ENCODE data around the gene NEAT1. TPM values are rescaled to one million over a fixed set of nuclear protein-coding genes. Genes with fewer than 3 reads are reported as not detected.

NEAT1 gene
- total RNA-seq, 1 donor from 2014 or later, result 229 TPM

DNA sequence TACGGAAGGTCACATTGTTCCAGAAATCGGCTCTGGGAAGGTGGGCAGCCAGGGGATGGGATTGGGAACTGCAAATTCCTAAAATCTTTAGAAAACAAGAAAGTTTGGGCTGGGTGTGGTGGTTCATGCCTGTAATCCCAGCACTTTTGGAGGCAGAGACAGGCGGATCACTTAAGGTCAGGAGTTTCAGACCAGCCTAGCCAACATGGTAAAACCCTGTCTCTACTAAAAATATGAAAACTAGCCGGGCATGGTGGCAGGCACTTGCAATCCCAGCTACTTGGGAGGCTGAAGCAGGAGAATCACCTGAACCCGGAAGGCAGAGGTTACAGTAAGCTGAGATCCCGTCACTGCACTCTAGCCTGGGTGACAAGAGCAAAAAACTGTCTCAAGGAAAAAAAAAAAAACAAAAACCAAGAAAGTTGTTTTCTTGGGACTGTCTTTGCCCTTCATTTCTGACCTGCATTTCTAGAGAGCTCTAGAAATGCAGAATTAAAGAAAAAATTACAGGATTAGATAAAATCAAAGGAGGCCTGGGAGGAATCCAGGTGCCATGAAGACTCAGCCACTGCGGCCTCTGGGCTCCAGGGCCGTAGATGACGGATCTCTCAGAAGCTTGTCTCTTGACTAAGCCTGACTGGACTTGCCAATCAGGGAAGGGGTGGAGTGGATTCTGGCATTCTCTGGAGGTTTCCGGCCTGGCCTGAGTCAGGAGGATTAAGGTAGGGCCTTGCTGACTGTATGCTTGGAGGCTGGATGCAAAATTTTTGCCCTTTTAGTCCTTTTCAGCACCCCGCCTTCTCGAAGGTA is 71.0 kb downstream of the NEAT1 start:
- H3K27me3 Mint-ChIP-seq, result no peaks in the 10 kb centered on the region
- TF ChIP-seq, protein P1, sequence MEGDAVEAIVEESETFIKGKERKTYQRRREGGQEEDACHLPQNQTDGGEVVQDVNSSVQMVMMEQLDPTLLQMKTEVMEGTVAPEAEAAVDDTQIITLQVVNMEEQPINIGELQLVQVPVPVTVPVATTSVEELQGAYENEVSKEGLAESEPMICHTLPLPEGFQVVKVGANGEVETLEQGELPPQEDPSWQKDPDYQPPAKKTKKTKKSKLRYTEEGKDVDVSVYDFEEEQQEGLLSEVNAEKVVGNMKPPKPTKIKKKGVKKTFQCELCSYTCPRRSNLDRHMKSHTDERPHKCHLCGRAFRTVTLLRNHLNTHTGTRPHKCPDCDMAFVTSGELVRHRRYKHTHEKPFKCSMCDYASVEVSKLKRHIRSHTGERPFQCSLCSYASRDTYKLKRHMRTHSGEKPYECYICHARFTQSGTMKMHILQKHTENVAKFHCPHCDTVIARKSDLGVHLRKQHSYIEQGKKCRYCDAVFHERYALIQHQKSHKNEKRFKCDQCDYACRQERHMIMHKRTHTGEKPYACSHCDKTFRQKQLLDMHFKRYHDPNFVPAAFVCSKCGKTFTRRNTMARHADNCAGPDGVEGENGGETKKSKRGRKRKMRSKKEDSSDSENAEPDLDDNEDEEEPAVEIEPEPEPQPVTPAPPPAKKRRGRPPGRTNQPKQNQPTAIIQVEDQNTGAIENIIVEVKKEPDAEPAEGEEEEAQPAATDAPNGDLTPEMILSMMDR (conservative IDR thresholded peaks at IDR 0.05), result no peak
- DNase-seq (ENCODE audit: extremely low spot score, unreplicated experiment), result no peak
- H3K4me1 Mint-ChIP-seq (ENCODE audit: unreplicated experiment), result peaks cover 68% of the 10 kb centered on the region
- H3K4me3 Mint-ChIP-seq, result peak overlapping the region; percentile 71
- H3K36me3 Mint-ChIP-seq, result no peaks in the 10 kb centered on the region
- no peaks in the 10 kb centered on the region for H3K9me3 Mint-ChIP-seq
- peak overlapping the region; percentile 91 for H3K27ac Mint-ChIP-seq

Other genes with a start within 250 kb of the NEAT1 start
- 225 and 505 TPM in 2 replicates for gene CAPN1, start 240.9 kb upstream of the NEAT1 start, total RNA-seq (ENCODE audit: low replicate concordance)
- gene POLA2, start 160.8 kb upstream of the NEAT1 start, total RNA-seq (ENCODE audit: low replicate concordance), result 18.4 and 32.4 TPM in 2 replicates
- 9.4 and 12.9 TPM in 2 replicates for gene CDC42EP2, start 107.9 kb upstream of the NEAT1 start, total RNA-seq (ENCODE audit: low replicate concordance)
- gene DPF2, start 88.9 kb upstream of the NEAT1 start, total RNA-seq (ENCODE audit: low replicate concordance), result 64.7 and 85.5 TPM in 2 replicates
- 1.2 and 1.3 TPM in 2 replicates for gene TIGD3, start 68.0 kb upstream of the NEAT1 start, total RNA-seq (ENCODE audit: low replicate concordance)
- gene SLC25A45, start 40.2 kb upstream of the NEAT1 start, total RNA-seq (ENCODE audit: low replicate concordance), result 1.9 and 5.6 TPM in 2 replicates
- gene FRMD8, start 36.2 kb upstream of the NEAT1 start, total RNA-seq (ENCODE audit: low replicate concordance), result 35.0 and 41.8 TPM in 2 replicates
- 4,133 and 6,276 TPM in 2 replicates for gene MALAT1, start 76.2 kb downstream of the NEAT1 start, total RNA-seq (ENCODE audit: low replicate concordance)
- 79.4 and 80.4 TPM in 2 replicates for gene SCYL1, start 102.3 kb downstream of the NEAT1 start, total RNA-seq (ENCODE audit: low replicate concordance)
- 71.8 and 74.1 TPM in 2 replicates for gene LTBP3, start 135.6 kb downstream of the NEAT1 start, total RNA-seq (ENCODE audit: low replicate concordance)
- gene ZNRD2, start 147.7 kb downstream of the NEAT1 start, total RNA-seq (ENCODE audit: low replicate concordance), result 32.2 and 33.9 TPM in 2 replicates
- 55.7 and 56.1 TPM in 2 replicates for gene FAM89B, start 149.7 kb downstream of the NEAT1 start, total RNA-seq (ENCODE audit: low replicate concordance)
- gene EHBP1L1, start 153.3 kb downstream of the NEAT1 start, total RNA-seq (ENCODE audit: low replicate concordance), result 10.9 and 14.7 TPM in 2 replicates
- 0.36 and 1.1 TPM in 2 replicates for gene KCNK7, start 173.0 kb downstream of the NEAT1 start, total RNA-seq (ENCODE audit: low replicate concordance)
- gene MAP3K11, start 191.4 kb downstream of the NEAT1 start, total RNA-seq (ENCODE audit: low replicate concordance), result 56.7 and 61.9 TPM in 2 replicates
- gene PCNX3, start 193.0 kb downstream of the NEAT1 start, total RNA-seq (ENCODE audit: low replicate concordance), result 44.9 and 49.2 TPM in 2 replicates
- 26.5 and 26.8 TPM in 2 replicates for gene SIPA1, start 215.3 kb downstream of the NEAT1 start, total RNA-seq (ENCODE audit: low replicate concordance)
- gene RELA, start 240.1 kb downstream of the NEAT1 start, total RNA-seq (ENCODE audit: low replicate concordance), result 64.8 and 80.0 TPM in 2 replicates

Measured in type B pancreatic cell (in vitro differentiated cells).